Activated CD4-positive, alpha-beta memory T cell treated with anti-CD3 and anti-CD28 coated beads, Interleukin-2, amount 10 ng/mL, durations not matched to agents 7 days and 5 days (primary cell): ENCODE measurements around the gene NEURL3. TPM values are rescaled to one million over a fixed set of nuclear protein-coding genes. Genes with fewer than 3 reads are reported as not detected.

Source experiments
- CTCF ChIA-PET: fragments of 350-600 bp; sonication (Branson Sonifier 250); formaldehyde crosslinking; loops from one replicate; lab custom pipeline; 2021; ENCODE audit warnings: antibody characterized with exemption, inconsistent platforms; lab: Charles Lee
- POLR2A ChIA-PET: fragments of 350-600 bp; sonication (Branson Sonifier 250); formaldehyde crosslinking; loops from one replicate; lab custom pipeline; 2021; ENCODE audit warnings: antibody characterized with exemption; lab: Charles Lee
- DNase-seq: peaks from one replicate; pipeline ENCODE4 v3.0.0-alpha.2; 2020
- H3K27ac Mint-ChIP-seq: one replicate; pipeline ENCODE4 v1.8.0; 2021; ENCODE audit warnings: mild to moderate bottlenecking, mixed read lengths
- H3K27me3 Mint-ChIP-seq: one replicate; pipeline ENCODE4 v1.8.0; 2021; ENCODE audit warnings: mixed read lengths
- H3K36me3 Mint-ChIP-seq: one replicate; pipeline ENCODE4 v1.8.0; 2021; ENCODE audit warnings: low read depth, mixed read lengths
- H3K4me1 Mint-ChIP-seq: one replicate; pipeline ENCODE4 v1.8.0; 2021; ENCODE audit warnings: mixed read lengths
- H3K4me3 Mint-ChIP-seq: one replicate; pipeline ENCODE4 v1.8.0; 2021; ENCODE audit warnings: mild to moderate bottlenecking, mixed read lengths
- H3K9me3 Mint-ChIP-seq: one replicate; pipeline ENCODE4 v1.8.0; 2021; ENCODE audit warnings: mixed read lengths
- total RNA-seq, 2 experiments: library from RNA; stranded (reverse); gene quantifications; one replicate each; pipeline ENCODE4 v1.2.3, GENCODE V29; 2021

The NEURL3 gene
- total RNA-seq, 2 experiments from 2014 or later, result 0.78 to 1.0 TPM

DNA sequence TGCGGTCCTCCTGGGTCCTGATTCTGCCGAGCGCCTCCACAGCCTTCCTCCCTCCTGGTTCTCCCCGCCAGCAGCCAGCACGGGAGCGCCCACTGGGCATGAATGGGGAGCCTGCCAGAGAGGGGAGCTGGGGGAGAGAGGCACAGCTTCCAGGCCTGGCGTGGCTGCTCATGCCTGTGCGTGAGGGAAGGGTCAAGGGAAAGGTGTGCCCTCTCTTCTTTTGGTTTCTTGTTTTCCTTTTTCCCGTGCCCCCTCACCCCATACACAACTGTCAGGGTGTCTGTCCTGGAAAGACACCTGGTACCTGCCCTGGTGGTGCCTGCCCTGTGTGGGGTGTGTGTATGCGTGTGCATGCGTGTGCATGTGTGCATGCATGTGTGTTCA, 4.7 kb upstream of the NEURL3 start:
- H3K36me3 Mint-ChIP-seq, result peaks cover 4% of the 10 kb centered on the region
- ChIA-PET POLR2A (interaction anchor here (1.2 kb wide), 1 partner anchor 29 kb away, joined by 4 read pairs; no protein-coding TSS in a partner anchor), CTCF (interaction anchor here (1.0 to 11.6 kb wide), 12 partner anchors 9 to 204 kb away, joined by 3 to 134 read pairs (median 4); no protein-coding TSS in a partner anchor)
- peaks cover 16% of the 10 kb centered on the region for H3K27me3 Mint-ChIP-seq
- H3K4me3 Mint-ChIP-seq, result no peak overlapping the region
- peaks cover 26% of the 10 kb centered on the region for H3K4me1 Mint-ChIP-seq
- DNase-seq, result no peak
- no peak overlapping the region for H3K27ac Mint-ChIP-seq
- peaks cover 4% of the 10 kb centered on the region for H3K9me3 Mint-ChIP-seq

- Mint-ChIP-seq H3K4me3 (no peak overlapping the region), H3K27ac (no peak overlapping the region), H3K4me1 (peaks cover 26% of the 10 kb centered on the region), H3K9me3 (no peaks in the 10 kb centered on the region), H3K36me3 (no peaks in the 10 kb centered on the region), H3K27me3 (peaks cover 16% of the 10 kb centered on the region)
- POLR2A ChIA-PET, result interaction anchor here (0.8 to 1.3 kb wide), 3 partner anchors 29 to 103 kb away, joined by 3 to 5 read pairs (median 4); no protein-coding TSS in a partner anchor
- CTCF ChIA-PET, result interaction anchor here (0.7 to 11.6 kb wide), 14 partner anchors 10 to 203 kb away, joined by 3 to 134 read pairs (median 3); no protein-coding TSS in a partner anchor
- peak; percentile 67 for DNase-seq
These were observed 4.1 kb upstream of the NEURL3 start for GRCh38 chr2:96509114-96509846.

DNA sequence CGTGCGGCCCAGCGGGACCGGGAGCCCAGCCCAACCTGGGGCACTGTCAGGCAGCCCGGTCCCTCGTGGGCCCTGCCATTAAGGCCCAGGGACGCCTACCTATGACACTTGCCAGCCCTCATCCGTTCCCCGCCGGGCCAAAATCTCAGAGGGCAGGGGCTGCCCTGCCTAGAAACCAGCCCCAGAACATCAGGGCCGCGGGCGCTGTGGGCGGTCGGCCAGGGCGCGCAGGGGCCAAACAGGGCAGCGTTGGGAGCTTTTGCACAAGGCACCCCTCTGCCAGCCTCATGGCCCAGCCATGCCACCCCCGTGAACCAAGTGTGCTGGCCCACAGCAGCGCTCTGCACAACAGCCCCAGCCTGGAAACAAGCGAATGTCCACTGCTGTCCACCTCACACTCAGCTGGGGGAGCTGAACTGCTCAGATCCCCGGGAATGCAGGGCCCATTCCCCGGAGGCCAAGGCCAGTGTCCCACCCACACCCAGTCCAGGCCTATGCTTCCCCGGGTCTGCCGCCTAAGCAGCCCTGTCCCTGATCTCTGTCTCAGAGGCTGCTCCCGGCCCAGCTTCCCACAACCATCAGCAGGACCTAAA, 3.5 kb upstream of the NEURL3 start:
- Mint-ChIP-seq H3K9me3 (no peaks in the 10 kb centered on the region), H3K4me3 (no peak overlapping the region), H3K27ac (no peak overlapping the region), H3K4me1 (peaks cover 26% of the 10 kb centered on the region), H3K36me3 (no peaks in the 10 kb centered on the region), H3K27me3 (peaks cover 16% of the 10 kb centered on the region)
- no peak for DNase-seq
- CTCF ChIA-PET, result interaction anchor here (0.7 to 11.6 kb wide), 13 partner anchors 10 to 203 kb away, joined by 3 to 134 read pairs (median 3); no protein-coding TSS in a partner anchor
- POLR2A ChIA-PET, result interaction anchor here (0.8 to 1.3 kb wide), 2 partner anchors 29 to 102 kb away, joined by 3 to 5 read pairs; no protein-coding TSS in a partner anchor

GRCh38 chr2:96507957-96508520, 2.9 kb upstream of the NEURL3 start:
- H3K4me1 Mint-ChIP-seq, result peaks cover 26% of the 10 kb centered on the region
- H3K36me3 Mint-ChIP-seq, result no peaks in the 10 kb centered on the region
- H3K27ac Mint-ChIP-seq, result peak overlapping the region; percentile 40
- ChIA-PET POLR2A (interaction anchor here (0.8 to 1.3 kb wide), 2 partner anchors 30 to 101 kb away, joined by 3 to 5 read pairs; no protein-coding TSS in a partner anchor), CTCF (interaction anchor here (1.3 to 11.6 kb wide), 4 partner anchors 11 to 101 kb away, joined by 3 to 134 read pairs (median 10); no protein-coding TSS in a partner anchor)
- peaks cover 16% of the 10 kb centered on the region for H3K27me3 Mint-ChIP-seq
- H3K4me3 Mint-ChIP-seq, result peak overlapping the region; percentile 69
- peak; percentile 88 for DNase-seq
- no peaks in the 10 kb centered on the region for H3K9me3 Mint-ChIP-seq

- Mint-ChIP-seq H3K9me3 (no peaks in the 10 kb centered on the region), H3K4me1 (peaks cover 32% of the 10 kb centered on the region), H3K36me3 (no peaks in the 10 kb centered on the region), H3K27me3 (peaks cover 16% of the 10 kb centered on the region), H3K4me3 (no peak overlapping the region), H3K27ac (no peak overlapping the region)
- CTCF ChIA-PET, result interaction anchor here (1.5 to 11.6 kb wide), 3 partner anchors 18 to 100 kb away, joined by 3 to 134 read pairs (median 5); no protein-coding TSS in a partner anchor
- no peak for DNase-seq
- POLR2A ChIA-PET, result no interaction called here
These were observed 1.7 kb upstream of the NEURL3 start for GRCh38 chr2:96506907-96507240.

- Mint-ChIP-seq H3K9me3 (no peaks in the 10 kb centered on the region), H3K27ac (no peak overlapping the region), H3K4me1 (peaks cover 38% of the 10 kb centered on the region), H3K27me3 (peaks cover 13% of the 10 kb centered on the region), H3K4me3 (no peak overlapping the region), H3K36me3 (no peaks in the 10 kb centered on the region)
- POLR2A ChIA-PET, result no interaction called here
- CTCF ChIA-PET, result interaction anchor here (1.4 to 11.6 kb wide), 4 partner anchors 17 to 99 kb away, joined by 3 to 134 read pairs (median 4); no protein-coding TSS in a partner anchor
- DNase-seq, result no peak
These were observed 1.1 kb upstream of the NEURL3 start for GRCh38 chr2:96506016-96506906.

GRCh38 chr2:96503637-96504243, 1.4 kb downstream of the NEURL3 start:
- CTCF ChIA-PET, result interaction anchor here (1.3 to 11.6 kb wide), 2 partner anchors 23 to 97 kb away, joined by 3 to 134 read pairs; no protein-coding TSS in a partner anchor
- no peak for DNase-seq
- no peak overlapping the region for H3K27ac Mint-ChIP-seq
- no peaks in the 10 kb centered on the region for H3K9me3 Mint-ChIP-seq
- H3K27me3 Mint-ChIP-seq, result peaks cover 2% of the 10 kb centered on the region
- H3K4me1 Mint-ChIP-seq, result peaks cover 32% of the 10 kb centered on the region
- POLR2A ChIA-PET, result no interaction called here
- H3K4me3 Mint-ChIP-seq, result no peak overlapping the region
- peaks cover 2% of the 10 kb centered on the region for H3K36me3 Mint-ChIP-seq

GRCh38 chr2:96502891-96503636, 2.1 kb downstream of the NEURL3 start:
- H3K9me3 Mint-ChIP-seq, result no peaks in the 10 kb centered on the region
- no peak overlapping the region for H3K4me3 Mint-ChIP-seq
- H3K4me1 Mint-ChIP-seq, result peaks cover 35% of the 10 kb centered on the region
- ChIA-PET POLR2A (no interaction called here), CTCF (interaction anchor here (11.6 kb wide), 1 partner anchor 96 kb away, joined by 134 read pairs; no protein-coding TSS in a partner anchor)
- DNase-seq, result no peak
- H3K27ac Mint-ChIP-seq, result no peak overlapping the region
- H3K36me3 Mint-ChIP-seq, result peaks cover 2% of the 10 kb centered on the region
- H3K27me3 Mint-ChIP-seq, result peaks cover 2% of the 10 kb centered on the region

- Mint-ChIP-seq H3K27ac (peak overlapping the region; percentile 40), H3K4me1 (peaks cover 31% of the 10 kb centered on the region), H3K36me3 (peaks cover 2% of the 10 kb centered on the region), H3K27me3 (peaks cover 2% of the 10 kb centered on the region), H3K9me3 (no peaks in the 10 kb centered on the region), H3K4me3 (no peak overlapping the region)
- DNase-seq, result no peak
- ChIA-PET POLR2A (no interaction called here), CTCF (no interaction called here)
These were observed 3.0 kb downstream of the NEURL3 start for GRCh38 chr2:96501886-96502810.

GRCh38 chr2:96501471-96501874, 3.7 kb downstream of the NEURL3 start:
- Mint-ChIP-seq H3K36me3 (peaks cover 2% of the 10 kb centered on the region), H3K27me3 (peaks cover 2% of the 10 kb centered on the region), H3K9me3 (no peaks in the 10 kb centered on the region), H3K4me3 (no peak overlapping the region), H3K27ac (peak overlapping the region; percentile 40), H3K4me1 (peaks cover 33% of the 10 kb centered on the region)
- CTCF ChIA-PET, result no interaction called here
- DNase-seq, result peak; percentile 40
- POLR2A ChIA-PET, result no interaction called here
